HCT116 (cell line): ENCODE results near the gene SYTL2. TPM values are rescaled to one million over a fixed set of nuclear protein-coding genes. Genes with fewer than 3 reads are reported as not detected.

ENCODE experiments used
- ATAC-seq: fragments of 200-7000 bp; cut with Tn5 transposase; 2 replicates; pipeline ENCODE4 v1.9.1; 2020; ENCODE audit warnings: mild to moderate bottlenecking, moderate library complexity
- BruUV-seq: library from RNA; stranded (reverse); fragments of 400-500 nt; replicated peaks from 2 replicates; lab custom pipeline; 2021; lab: Mats Ljungman, UMichigan
- CTCF ChIA-PET: fragments of 300-600 bp; sonication (Branson Sonifier 250); formaldehyde crosslinking; loops from one replicate; lab custom pipeline; 2021; ENCODE audit warnings: antibody characterized with exemption; lab: Charles Lee
- POLR2A ChIA-PET: fragments of 300-600, 350-600 bp; sonication (Branson Sonifier 250); formaldehyde crosslinking; loops from one replicate; lab custom pipeline; 2021; ENCODE audit warnings: antibody characterized with exemption; lab: Charles Lee
- RAD21 ChIA-PET, 2 experiments: fragments of 300-600 bp; sonication (Branson Sonifier 250); formaldehyde crosslinking; loops; one replicate each; lab custom pipeline; 2023; ENCODE audit warnings: low total read pairs in 2 of 2; ENCODE audit not compliant: uncharacterized antibody in 2 of 2, unreplicated experiment in 2 of 2, low non-redundant PET in 1 of 2; lab: Charles Lee
- DNase-seq: peaks from one replicate; pipeline ENCODE4 v3.0.0-alpha.2; 2010; ENCODE audit warnings: low read depth, low spot score
- H2AFZ ChIP-seq: fragments of 200-600 bp; shearing (Covaris generic), sonication (generic); 2 replicates; pipeline ENCODE4 v1.6.1; 2017; ENCODE audit warnings: low read depth, mixed run types, mixed read lengths, antibody characterized with exemption, low read length; ENCODE audit not compliant: poor library complexity, severe bottlenecking
- H3K27ac ChIP-seq: 2 replicates; pipeline ENCODE4 v1.5.1; 2012; ENCODE audit warnings: low read depth, low read length
- H3K27me3 ChIP-seq: fragments of 200-600 bp; sonication (generic); 2 replicates; pipeline ENCODE4 v1.6.1; 2016; ENCODE audit warnings: mixed run types, low read length, mixed read lengths; ENCODE audit not compliant: insufficient read depth
- H3K36me3 ChIP-seq, 2 experiments: fragments of 200-500 bp in 1 of 2; fragments of 200-600 bp in 1 of 2; sonication (Bioruptor generic) in 1 of 2; sonication (generic) in 1 of 2; 2 replicates each; pipeline versions ENCODE4 v1.5.1 to v1.6.1; 2014 to 2016; ENCODE audit warnings: low read length in 2 of 2, inconsistent platforms in 1 of 2, mixed read lengths in 1 of 2, mixed run types in 1 of 2; ENCODE audit not compliant: insufficient read depth in 2 of 2, control insufficient read depth in 1 of 2
- H3K4me1 ChIP-seq, 2 experiments: fragments of 200-600 bp in 1 of 2; sonication (generic) in 1 of 2; 2 replicates each; pipeline versions ENCODE4 v1.5.1 to v1.6.1; 2012 to 2017; ENCODE audit warnings: low read length in 2 of 2, inconsistent platforms in 1 of 2, mild to moderate bottlenecking in 1 of 2, mixed read lengths in 1 of 2, mixed run types in 1 of 2, moderate library complexity in 1 of 2; ENCODE audit not compliant: insufficient read depth in 2 of 2, control insufficient read depth in 1 of 2
- H3K4me2 ChIP-seq: fragments of 200-600 bp; sonication (generic); 2 replicates; pipeline ENCODE4 v1.6.1; 2017; ENCODE audit warnings: mixed run types, low read length, mixed read lengths
- H3K4me3 ChIP-seq, 2 experiments: fragments of 200-600 bp in 1 of 2; sonication (generic) in 1 of 2; replicated peaks in 1 of 2; 2 replicates each; pipeline ENCODE4 v1.5.1; 2011 to 2016; ENCODE audit warnings: low read length in 2 of 2, control low read depth in 1 of 2, low read depth in 1 of 2, mild to moderate bottlenecking in 1 of 2, mixed read lengths in 1 of 2, mixed run types in 1 of 2
- H3K79me2 ChIP-seq: fragments of 200-600 bp; sonication (generic); 2 replicates; pipeline ENCODE4 v1.6.1; 2017; ENCODE audit warnings: mild to moderate bottlenecking, mixed run types, low read length, moderate library complexity, mixed read lengths; ENCODE audit not compliant: insufficient read depth
- H3K9ac ChIP-seq: fragments of 200-600 bp; sonication (generic); 2 replicates; pipeline ENCODE4 v1.6.1; 2016; ENCODE audit warnings: low read length, mixed read lengths
- H3K9me2 ChIP-seq: fragments of 200-600 bp; sonication (generic), shearing (Covaris generic); 2 replicates; pipeline ENCODE4 v1.6.1; 2017; ENCODE audit warnings: mixed run types, mild to moderate bottlenecking, moderate library complexity; ENCODE audit not compliant: insufficient read depth
- H3K9me3 ChIP-seq, 2 experiments: fragments of 200-500 bp in 1 of 2; fragments of 200-600 bp in 1 of 2; sonication (Bioruptor generic) in 1 of 2; sonication (generic) in 1 of 2; 2 replicates each; pipeline ENCODE4 v1.6.1; 2014 to 2017; ENCODE audit warnings: low read length in 2 of 2, mixed read lengths in 2 of 2, inconsistent platforms in 1 of 2, low read depth in 1 of 2, mild to moderate bottlenecking in 1 of 2, mixed run types in 1 of 2, moderate library complexity in 1 of 2; ENCODE audit not compliant: control insufficient read depth in 1 of 2, insufficient read depth in 1 of 2
- H4K20me1 ChIP-seq: fragments of 200-600 bp; sonication (generic), shearing (Covaris generic); 2 replicates; pipeline ENCODE4 v1.6.1; 2017; ENCODE audit warnings: mixed run types, mild to moderate bottlenecking, moderate library complexity; ENCODE audit not compliant: insufficient read depth
- CBX3 ChIP-seq: IDR thresholded peaks from 2 replicates; pipeline ENCODE4 v1.6.1; 2012; ENCODE audit warnings: low read depth
- EGR1 ChIP-seq: IDR thresholded peaks from 2 replicates; pipeline ENCODE4 v1.6.1; 2012; ENCODE audit warnings: low read depth
- ELF1 ChIP-seq: IDR thresholded peaks from 2 replicates; pipeline ENCODE4 v1.6.1; 2012; ENCODE audit warnings: low read depth, borderline replicate concordance
- EZH2 ChIP-seq: fragments of 200-600 bp; sonication (generic); IDR thresholded peaks from 2 replicates; pipeline ENCODE4 v1.6.1; 2017; ENCODE audit warnings: antibody characterized with exemption, mixed run types
- EZH2phosphoT487 ChIP-seq: fragments of 200-600 bp; IDR thresholded peaks from 2 replicates; pipeline ENCODE4 v1.6.1; 2018; ENCODE audit warnings: antibody characterized with exemption, borderline replicate concordance
- FOSL1 ChIP-seq: IDR thresholded peaks from 2 replicates; pipeline ENCODE4 v1.6.1; 2012; ENCODE audit warnings: low read depth
- JUND ChIP-seq: IDR thresholded peaks from 2 replicates; pipeline ENCODE4 v1.6.1; 2012
- POLR2A ChIP-seq: IDR thresholded peaks from 2 replicates; pipeline ENCODE4 v1.7.0; 2011; ENCODE audit warnings: borderline replicate concordance; ENCODE audit not compliant: insufficient read depth, insufficient read length; ENCODE audit errors: extremely low read depth
- POLR2AphosphoS5 ChIP-seq: IDR thresholded peaks from 2 replicates; pipeline ENCODE4 v1.6.1; 2011; ENCODE audit warnings: mild to moderate bottlenecking, low read depth, low read length, moderate library complexity
- SP1 ChIP-seq: IDR thresholded peaks from 2 replicates; pipeline ENCODE4 v1.6.1; 2012; ENCODE audit warnings: low read depth
- ZFX ChIP-seq: fragments of 450-650 bp; IDR thresholded peaks from 2 replicates; pipeline ENCODE4 v1.6.1; 2017
- ZNF274 ChIP-seq: fragments of 200-500 bp; sonication (Bioruptor generic); IDR thresholded peaks from 2 replicates; pipeline ENCODE4 v1.6.1; 2014; ENCODE audit warnings: mild to moderate bottlenecking, low read depth, low read length, inconsistent platforms
- intact Hi-C: fragments of 100-400 bp; cut with micrococcal nuclease; formaldehyde crosslinking; loops from 2 replicates; pipeline ENCODE4 v1.10.0; 2022
- total RNA-seq: library from RNA; stranded (reverse); gene quantifications from one replicate; pipeline ENCODE4 v1.2.1, GENCODE V29; 2021; ENCODE audit not compliant: unreplicated experiment
- TF ChIP-seq, protein P1 (sequence below): IDR thresholded peaks from 2 replicates; pipeline ENCODE4 v1.6.1; 2012
- TF ChIP-seq, protein P2 (sequence below): IDR thresholded peaks from 2 replicates; pipeline ENCODE4 v1.6.1; 2011; ENCODE audit warnings: mild to moderate bottlenecking, low read length, moderate library complexity; ENCODE audit not compliant: insufficient replicate concordance; ENCODE audit errors: extremely low read depth

Gene SYTL2
- total RNA-seq, 1 experiment from 2014 or later = 12.6 TPM

DNA sequence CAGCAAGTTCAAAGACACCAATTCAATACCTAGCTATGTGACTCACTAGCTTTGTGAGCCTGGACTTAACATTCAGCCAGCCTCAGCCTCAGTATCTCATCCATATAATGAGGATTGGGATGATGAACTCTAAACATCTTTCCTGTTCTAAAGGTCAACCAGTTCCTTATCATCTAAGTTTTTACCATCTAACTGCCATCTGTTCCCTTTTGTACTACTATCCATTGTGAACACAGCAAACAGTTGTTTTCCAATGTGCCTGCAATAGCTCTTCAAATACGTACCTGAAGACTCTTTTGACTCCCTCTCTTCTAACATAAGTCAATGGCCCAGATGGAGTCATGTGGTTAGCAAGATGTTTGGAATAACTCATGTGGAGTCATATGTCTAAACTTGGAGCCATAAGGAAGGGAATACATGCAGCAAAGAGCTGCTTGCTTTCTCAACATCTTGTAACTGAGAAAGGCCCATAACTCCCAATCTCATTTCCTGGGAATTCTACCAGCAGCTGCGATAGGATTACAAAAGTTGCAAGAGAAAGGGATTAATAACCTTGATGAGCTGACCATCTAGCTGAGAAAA, 19.4 kb downstream of the SYTL2 start:
- Histone ChIP-seq H3K36me3 (no peaks in the 10 kb centered on the region), H4K20me1 (no peaks in the 10 kb centered on the region), H3K4me3 (no peak overlapping the region), H3K27ac (no peak overlapping the region), H3K4me2 (no peak overlapping the region), H3K79me2 (no peaks in the 10 kb centered on the region), H2AFZ (no peak overlapping the region), H3K9me2 (no peaks in the 10 kb centered on the region), H3K4me1 (peaks cover 0 to 25% of the 10 kb centered on the region in 2 experiments; a peak in 2 of 4 replicates), H3K27me3 (no peaks in the 10 kb centered on the region), H3K9ac (no peak overlapping the region), H3K9me3 (no peaks in the 10 kb centered on the region)
- CTCF ChIA-PET = no interaction called here
- ATAC-seq (no peak), DNase-seq (no peak)
- no TSS peak for BruUV-seq
- POLR2A ChIA-PET = no interaction called here
- no peak for TF ChIP-seq FOSL1
- no peak for TF ChIP-seq ZFX
- no peak for TF ChIP-seq POLR2A
- TF ChIP-seq EGR1 = no peak
- TF ChIP-seq SP1 = no peak
- no peak for TF ChIP-seq JUND
- TF ChIP-seq ELF1 = no peak
- intact Hi-C loops = no loop called here
- RAD21 ChIA-PET = no interaction called here

DNA sequence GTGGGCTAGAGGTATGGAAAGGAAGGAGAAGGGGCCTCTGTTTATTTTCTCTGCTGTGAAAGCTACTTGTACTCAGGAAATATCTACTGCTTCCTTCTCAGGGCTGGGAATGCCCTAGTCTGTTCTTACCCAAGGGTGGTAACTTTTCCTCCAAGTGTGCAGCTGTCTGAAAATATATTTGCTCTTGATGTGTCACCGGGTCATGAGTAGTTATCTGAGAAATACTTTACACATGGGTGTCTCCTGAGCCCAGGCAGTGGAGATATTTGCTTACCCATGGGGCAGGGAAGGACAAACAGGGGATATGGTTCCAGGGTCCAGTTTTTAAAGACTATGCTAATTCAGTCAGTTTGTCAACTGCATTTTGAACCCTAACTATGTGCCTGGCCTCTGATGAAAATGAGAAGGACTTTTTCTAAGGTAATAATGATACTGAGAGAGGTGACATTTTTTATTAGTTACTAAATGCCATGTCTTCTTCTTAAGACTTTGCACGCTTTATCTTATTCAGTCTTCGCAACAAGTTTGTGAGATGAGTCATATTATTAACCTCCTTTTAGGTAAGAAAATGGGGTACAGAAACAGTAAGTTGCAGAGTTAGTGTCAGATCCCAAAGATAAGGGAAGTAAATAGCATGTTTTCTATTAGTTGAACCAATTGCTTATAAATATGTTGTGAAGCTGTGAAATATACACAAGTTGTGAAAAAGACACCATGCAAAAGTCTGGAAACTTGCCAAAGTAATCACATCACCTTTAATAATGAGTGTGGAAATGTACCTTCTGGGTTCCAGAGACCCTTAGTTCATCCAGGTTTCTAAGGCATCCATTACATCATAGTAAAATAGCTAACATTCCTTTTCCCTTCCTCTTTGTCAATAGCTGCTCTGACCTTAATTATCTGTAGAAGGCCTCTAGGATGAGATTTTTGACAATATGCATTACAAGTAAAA, 22.9 kb downstream of the SYTL2 start:
- BruUV-seq = no TSS peak
- CTCF ChIA-PET = no interaction called here
- Histone ChIP-seq H3K4me3 (no peak overlapping the region), H3K27me3 (no peaks in the 10 kb centered on the region), H4K20me1 (no peaks in the 10 kb centered on the region), H3K27ac (no peak overlapping the region), H3K9ac (no peak overlapping the region), H2AFZ (no peak overlapping the region), H3K4me1 (peaks cover 0 to 21% of the 10 kb centered on the region in 2 experiments; a peak in 2 of 4 replicates), H3K79me2 (no peaks in the 10 kb centered on the region), H3K36me3 (no peaks in the 10 kb centered on the region), H3K4me2 (no peak overlapping the region), H3K9me2 (no peaks in the 10 kb centered on the region), H3K9me3 (no peaks in the 10 kb centered on the region)
- no peak for DNase-seq
- intact Hi-C loops = no loop called here
- POLR2A ChIA-PET = no interaction called here
- ATAC-seq = no peak
- RAD21 ChIA-PET = no interaction called here
- no peak for TF ChIP-seq ZNF274
- TF ChIP-seq, protein P1, sequence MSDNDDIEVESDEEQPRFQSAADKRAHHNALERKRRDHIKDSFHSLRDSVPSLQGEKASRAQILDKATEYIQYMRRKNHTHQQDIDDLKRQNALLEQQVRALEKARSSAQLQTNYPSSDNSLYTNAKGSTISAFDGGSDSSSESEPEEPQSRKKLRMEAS = no peak
- TF ChIP-seq CBX3 = no peak
- TF ChIP-seq EGR1 = no peak
- no peak for TF ChIP-seq ELF1
- TF ChIP-seq POLR2AphosphoS5 = no peak
- TF ChIP-seq JUND = no peak
- no peak for TF ChIP-seq EZH2phosphoT487
- no peak for TF ChIP-seq EZH2
- TF ChIP-seq, protein P2, sequence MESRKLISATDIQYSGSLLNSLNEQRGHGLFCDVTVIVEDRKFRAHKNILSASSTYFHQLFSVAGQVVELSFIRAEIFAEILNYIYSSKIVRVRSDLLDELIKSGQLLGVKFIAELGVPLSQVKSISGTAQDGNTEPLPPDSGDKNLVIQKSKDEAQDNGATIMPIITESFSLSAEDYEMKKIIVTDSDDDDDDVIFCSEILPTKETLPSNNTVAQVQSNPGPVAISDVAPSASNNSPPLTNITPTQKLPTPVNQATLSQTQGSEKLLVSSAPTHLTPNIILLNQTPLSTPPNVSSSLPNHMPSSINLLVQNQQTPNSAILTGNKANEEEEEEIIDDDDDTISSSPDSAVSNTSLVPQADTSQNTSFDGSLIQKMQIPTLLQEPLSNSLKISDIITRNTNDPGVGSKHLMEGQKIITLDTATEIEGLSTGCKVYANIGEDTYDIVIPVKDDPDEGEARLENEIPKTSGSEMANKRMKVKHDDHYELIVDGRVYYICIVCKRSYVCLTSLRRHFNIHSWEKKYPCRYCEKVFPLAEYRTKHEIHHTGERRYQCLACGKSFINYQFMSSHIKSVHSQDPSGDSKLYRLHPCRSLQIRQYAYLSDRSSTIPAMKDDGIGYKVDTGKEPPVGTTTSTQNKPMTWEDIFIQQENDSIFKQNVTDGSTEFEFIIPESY = no peak
